PC-9 (cell line): ENCODE measurements around the gene RIPOR3. TPM values are rescaled to one million over a fixed set of nuclear protein-coding genes. Genes with fewer than 3 reads are reported as not detected.

Experiments used
- BruUV-seq: library from RNA; stranded (reverse); fragments of 400-500 nt; replicated peaks from 2 replicates; lab custom pipeline; 2021; lab: Mats Ljungman, UMichigan
- CTCF ChIA-PET: fragments of 300-600 bp; sonication (Branson Sonifier 250); formaldehyde crosslinking; loops from one replicate; lab custom pipeline; 2022; ENCODE audit warnings: antibody characterized with exemption; lab: Charles Lee
- POLR2A ChIA-PET: fragments of 300-600 bp; sonication (Branson Sonifier 250); formaldehyde crosslinking; loops from one replicate; lab custom pipeline; 2022; ENCODE audit warnings: antibody characterized with exemption; ENCODE audit not compliant: unreplicated experiment; lab: Charles Lee
- DNase-seq, 2 experiments: peaks; one replicate each; pipeline versions ENCODE4 v3.0.0 to v3.0.0-alpha.2; 2015 to 2022; ENCODE audit warnings: mixed read lengths in 1 of 2
- H2AFZ ChIP-seq: fragments of 200-600 bp; sonication (generic); 2 replicates; pipeline ENCODE4 v1.8.1; 2017; ENCODE audit warnings: antibody characterized with exemption
- H3F3A ChIP-seq: fragments of 200-600 bp; sonication (generic); 2 replicates; pipeline ENCODE4 v1.8.1; 2017; ENCODE audit warnings: antibody characterized with exemption, mild to moderate bottlenecking, low read depth; ENCODE audit not compliant: insufficient read depth
- H3K27ac ChIP-seq: fragments of 200-600 bp; sonication (generic); 2 replicates; pipeline ENCODE4 v1.6.1; 2016; ENCODE audit warnings: mixed run types
- H3K27me3 ChIP-seq: fragments of 200-600 bp; sonication (generic); 2 replicates; pipeline ENCODE4 v1.6.1; 2016; ENCODE audit warnings: low read depth, mixed run types; ENCODE audit not compliant: insufficient read depth
- H3K36me3 ChIP-seq: fragments of 200-600 bp; sonication (generic); 2 replicates; pipeline ENCODE4 v1.6.1; 2016; ENCODE audit warnings: low read depth, mixed run types
- H3K4me1 ChIP-seq: fragments of 200-600 bp; sonication (generic); replicated peaks from 2 replicates; pipeline ENCODE4 v1.6.1; 2016; ENCODE audit warnings: mixed run types; ENCODE audit not compliant: insufficient read depth
- H3K4me2 ChIP-seq: fragments of 200-600 bp; sonication (generic); 2 replicates; pipeline ENCODE4 v1.6.1; 2017; ENCODE audit warnings: mixed run types
- H3K4me3 ChIP-seq: fragments of 200-600 bp; sonication (generic); 2 replicates; pipeline ENCODE4 v1.6.1; 2016; ENCODE audit warnings: mixed run types
- H3K79me2 ChIP-seq: fragments of 200-600 bp; sonication (generic); 2 replicates; pipeline ENCODE4 v1.6.1; 2017; ENCODE audit warnings: low read depth, mixed run types
- H3K9me2 ChIP-seq: fragments of 200-600 bp; sonication (generic); 2 replicates; pipeline ENCODE4 v1.8.1; 2017; ENCODE audit warnings: mild to moderate bottlenecking; ENCODE audit not compliant: insufficient read depth
- H3K9me3 ChIP-seq: fragments of 200-600 bp; sonication (generic); 2 replicates; pipeline ENCODE4 v1.8.1; 2016; ENCODE audit warnings: low read depth; ENCODE audit not compliant: insufficient read depth
- H4K20me1 ChIP-seq: fragments of 200-600 bp; sonication (generic); 2 replicates; pipeline ENCODE4 v1.8.1; 2017; ENCODE audit not compliant: insufficient read depth
- EZH2 ChIP-seq: fragments of 200-600 bp; sonication (generic); IDR thresholded peaks from 2 replicates; pipeline ENCODE4 v1.8.0; 2017; ENCODE audit warnings: antibody characterized with exemption, low read depth
- intact Hi-C: fragments of 100-400 bp; cut with micrococcal nuclease; formaldehyde crosslinking; loops from one replicate; pipeline ENCODE4 v1.10.0; 2022; ENCODE audit not compliant: unreplicated experiment
- total RNA-seq: library from RNA; stranded (reverse); gene quantifications from 2 replicates; pipeline ENCODE4 v1.2.3, GENCODE V29; 2021
- TF ChIP-seq, protein P1 (sequence below): fragments of 200-600 bp; sonication (generic); conservative IDR thresholded peaks from 2 replicates; pipeline ENCODE4 v1.6.1; 2017; ENCODE audit warnings: mixed run types, antibody characterized with exemption, mild to moderate bottlenecking, moderate library complexity

The RIPOR3 gene
- total RNA-seq, 1 experiment from 2014 or later, result 6.3 TPM

DNA sequence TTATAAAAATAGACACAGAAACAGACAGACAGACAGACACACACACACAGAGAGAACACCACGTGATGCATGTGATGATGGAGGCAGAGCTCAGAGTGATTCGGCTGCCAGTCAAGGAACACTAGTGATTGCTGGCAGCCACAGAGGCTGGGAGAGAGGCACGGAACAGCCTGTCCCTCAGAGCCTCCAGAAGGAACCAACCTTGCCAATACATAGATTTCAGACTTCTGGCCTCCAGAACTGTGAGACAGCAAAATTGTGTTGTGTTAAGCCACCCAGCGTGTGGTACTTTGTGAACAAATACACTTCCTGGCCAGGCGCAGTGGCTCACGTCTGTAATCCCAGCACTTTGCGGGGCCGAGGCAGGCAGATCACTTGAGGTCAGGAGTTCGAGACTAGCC is 30.5 kb upstream of the RIPOR3 start:
- Histone ChIP-seq H2AFZ (no peak overlapping the region), H3F3A (peaks cover 46% of the 10 kb centered on the region), H3K4me2 (no peak overlapping the region), H3K9me3 (no peaks in the 10 kb centered on the region), H3K4me3 (no peak overlapping the region), H3K9me2 (no peaks in the 10 kb centered on the region), H3K4me1 (peaks cover 49% of the 10 kb centered on the region), H3K36me3 (no peaks in the 10 kb centered on the region), H3K27me3 (no peaks in the 10 kb centered on the region), H4K20me1 (no peaks in the 10 kb centered on the region), H3K27ac (no peak overlapping the region), H3K79me2 (no peaks in the 10 kb centered on the region)
- no TSS peak for BruUV-seq
- CTCF ChIA-PET, result interaction anchor here (0.6 kb wide), 1 partner anchor 64 kb away, joined by 5 read pairs; no protein-coding TSS in a partner anchor
- intact Hi-C loops, result no loop called here
- POLR2A ChIA-PET, result no interaction called here
- no peak for DNase-seq
- no peak for TF ChIP-seq EZH2
- TF ChIP-seq, protein P1, sequence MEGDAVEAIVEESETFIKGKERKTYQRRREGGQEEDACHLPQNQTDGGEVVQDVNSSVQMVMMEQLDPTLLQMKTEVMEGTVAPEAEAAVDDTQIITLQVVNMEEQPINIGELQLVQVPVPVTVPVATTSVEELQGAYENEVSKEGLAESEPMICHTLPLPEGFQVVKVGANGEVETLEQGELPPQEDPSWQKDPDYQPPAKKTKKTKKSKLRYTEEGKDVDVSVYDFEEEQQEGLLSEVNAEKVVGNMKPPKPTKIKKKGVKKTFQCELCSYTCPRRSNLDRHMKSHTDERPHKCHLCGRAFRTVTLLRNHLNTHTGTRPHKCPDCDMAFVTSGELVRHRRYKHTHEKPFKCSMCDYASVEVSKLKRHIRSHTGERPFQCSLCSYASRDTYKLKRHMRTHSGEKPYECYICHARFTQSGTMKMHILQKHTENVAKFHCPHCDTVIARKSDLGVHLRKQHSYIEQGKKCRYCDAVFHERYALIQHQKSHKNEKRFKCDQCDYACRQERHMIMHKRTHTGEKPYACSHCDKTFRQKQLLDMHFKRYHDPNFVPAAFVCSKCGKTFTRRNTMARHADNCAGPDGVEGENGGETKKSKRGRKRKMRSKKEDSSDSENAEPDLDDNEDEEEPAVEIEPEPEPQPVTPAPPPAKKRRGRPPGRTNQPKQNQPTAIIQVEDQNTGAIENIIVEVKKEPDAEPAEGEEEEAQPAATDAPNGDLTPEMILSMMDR, result no peak

DNA sequence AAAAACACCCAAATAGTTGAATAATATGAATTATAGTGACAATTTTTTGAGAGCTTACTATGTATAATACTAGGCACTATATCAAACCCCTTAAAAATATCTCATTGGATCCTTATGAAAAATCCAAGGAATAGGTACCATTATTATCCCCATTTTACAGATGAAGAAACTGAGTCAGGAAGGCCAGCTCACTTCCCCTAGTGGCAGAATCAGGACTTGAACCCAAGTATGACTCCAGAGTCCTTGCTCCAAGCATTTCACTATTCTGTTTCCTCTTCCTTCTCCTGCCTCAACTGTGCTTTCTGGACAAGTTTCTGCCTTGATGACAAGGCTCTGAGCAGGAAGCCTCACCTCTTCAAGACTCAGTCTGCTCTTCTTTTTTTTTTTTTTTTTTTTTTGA is 29.2 kb upstream of the RIPOR3 start:
- Histone ChIP-seq H3K79me2 (no peaks in the 10 kb centered on the region), H3F3A (peaks cover 50% of the 10 kb centered on the region), H3K4me2 (no peak overlapping the region), H3K9me2 (no peaks in the 10 kb centered on the region), H3K4me1 (peaks cover 49% of the 10 kb centered on the region), H3K36me3 (no peaks in the 10 kb centered on the region), H3K9me3 (no peaks in the 10 kb centered on the region), H2AFZ (no peak overlapping the region), H3K27ac (no peak overlapping the region), H4K20me1 (no peaks in the 10 kb centered on the region), H3K4me3 (no peak overlapping the region), H3K27me3 (no peaks in the 10 kb centered on the region)
- ChIA-PET POLR2A (interaction anchor here (0.6 kb wide), 1 partner anchor 249 kb away, joined by 3 read pairs; no protein-coding TSS in a partner anchor), CTCF (interaction anchor here (0.7 kb wide), 1 partner anchor 19 kb away, joined by 27 read pairs; no protein-coding TSS in a partner anchor)
- intact Hi-C loops, result no loop called here
- DNase-seq, result no peak
- BruUV-seq, result no TSS peak
- TF ChIP-seq, protein P1, result no peak; the same call in 1 of the 2 replicates
- no peak for TF ChIP-seq EZH2

DNA sequence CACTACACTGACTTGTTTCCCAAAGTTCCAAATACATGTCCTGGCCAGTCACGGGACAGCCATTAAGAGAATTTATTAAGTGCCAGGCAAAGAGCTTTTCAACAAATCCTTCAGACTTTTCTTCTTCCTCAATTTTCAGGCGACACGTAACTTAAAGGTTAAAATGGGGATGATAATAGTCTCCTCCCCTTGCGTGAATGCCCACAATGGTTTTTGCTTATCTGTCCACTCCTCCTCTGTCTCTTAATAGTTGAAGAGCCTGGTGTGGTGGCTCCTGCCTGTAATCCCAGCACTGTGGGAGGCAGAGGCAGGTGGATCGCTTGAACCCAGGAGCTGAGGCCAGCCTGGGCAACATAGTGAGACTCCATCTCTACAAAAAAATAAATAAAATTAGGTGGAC is 28.7 kb upstream of the RIPOR3 start:
- POLR2A ChIA-PET, result no interaction called here

More for the DNA sequence above, 28.7 kb upstream of the RIPOR3 start:
- Histone ChIP-seq H4K20me1 (no peaks in the 10 kb centered on the region), H3K79me2 (no peaks in the 10 kb centered on the region), H2AFZ (no peak overlapping the region), H3K36me3 (no peaks in the 10 kb centered on the region), H3F3A (peaks cover 50% of the 10 kb centered on the region), H3K9me2 (no peaks in the 10 kb centered on the region), H3K9me3 (no peaks in the 10 kb centered on the region), H3K27ac (no peak overlapping the region), H3K4me1 (peaks cover 49% of the 10 kb centered on the region), H3K4me3 (no peak overlapping the region), H3K4me2 (no peak overlapping the region), H3K27me3 (no peaks in the 10 kb centered on the region)
- CTCF ChIA-PET, result interaction anchor here (0.7 kb wide), 1 partner anchor 19 kb away, joined by 27 read pairs; no protein-coding TSS in a partner anchor
- intact Hi-C loops, result no loop called here
- DNase-seq, result no peak
- TF ChIP-seq, protein P1, result no peak
- no peak for TF ChIP-seq EZH2
- BruUV-seq, result no TSS peak
